ENCODE measurements around the gene TBC1D12. TPM values are rescaled to one million over a fixed set of nuclear protein-coding genes. Genes with fewer than 3 reads are reported as not detected.

TBC1D12 gene
- 4.6 to 5.9 TPM (median 5.4 TPM) in 5 replicates for total RNA-seq (2022; extraction: Qiagen RNA extraction; ENCODE audit: low read depth)

GRCh38 chr10:94402204-94402842 lies at the start of gene TBC1D12:
TSS of gene TBC1D12 (plus strand) at chr10:94402541. CDS start at chr10:94402614, 73 bp downstream.

GRCh38 chr10:94362360-94363250 lies 39.7 kb upstream of the TBC1D12 start, which contains the start of gene NOC3L:
TSS of gene NOC3L (minus strand) at chr10:94362939. CDS start at chr10:94362838, 101 bp downstream.

GRCh38 chr10:94545391-94546048 lies 143.2 kb downstream of the TBC1D12 start, which contains the start of gene HELLS:
TSS of gene HELLS (plus strand) at chr10:94545788. CDS start at chr10:94545922, 134 bp downstream.

Other genes with a start within 250 kb of the TBC1D12 start
- 18.2 to 26.0 TPM (median 22.5 TPM) in 5 replicates for gene NOC3L, start 39.6 kb upstream of the TBC1D12 start, total RNA-seq (2022; extraction: Qiagen RNA extraction; ENCODE audit: low read depth)
- gene HELLS, start 143.2 kb downstream of the TBC1D12 start, total RNA-seq (2022; extraction: Qiagen RNA extraction; ENCODE audit: low read depth), result 23.2 to 29.6 TPM (median 28.5 TPM) in 5 replicates